ENCODE measurements around the gene FHIT.

The FHIT gene

DNA sequence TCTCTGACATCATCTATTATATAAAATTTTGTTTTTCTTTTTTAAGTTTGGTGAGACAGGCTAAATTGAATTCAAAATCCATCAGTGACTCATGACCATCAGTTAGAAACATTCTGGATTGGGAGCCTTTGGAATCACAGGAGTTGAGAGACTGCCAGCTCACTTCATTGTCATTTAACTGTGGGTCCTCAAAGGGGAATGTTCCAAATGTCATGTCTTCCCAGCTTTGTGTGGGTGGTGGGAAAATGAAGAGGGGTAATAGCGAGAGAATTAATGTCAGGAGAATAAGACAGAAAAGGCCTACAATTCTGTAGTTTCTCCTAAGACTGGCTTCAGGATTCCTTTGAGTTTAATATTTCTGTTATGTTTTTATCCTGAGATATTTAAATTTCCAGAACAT is 1051.9 kb downstream of the FHIT start:
- TF ChIP-seq, protein P1, sequence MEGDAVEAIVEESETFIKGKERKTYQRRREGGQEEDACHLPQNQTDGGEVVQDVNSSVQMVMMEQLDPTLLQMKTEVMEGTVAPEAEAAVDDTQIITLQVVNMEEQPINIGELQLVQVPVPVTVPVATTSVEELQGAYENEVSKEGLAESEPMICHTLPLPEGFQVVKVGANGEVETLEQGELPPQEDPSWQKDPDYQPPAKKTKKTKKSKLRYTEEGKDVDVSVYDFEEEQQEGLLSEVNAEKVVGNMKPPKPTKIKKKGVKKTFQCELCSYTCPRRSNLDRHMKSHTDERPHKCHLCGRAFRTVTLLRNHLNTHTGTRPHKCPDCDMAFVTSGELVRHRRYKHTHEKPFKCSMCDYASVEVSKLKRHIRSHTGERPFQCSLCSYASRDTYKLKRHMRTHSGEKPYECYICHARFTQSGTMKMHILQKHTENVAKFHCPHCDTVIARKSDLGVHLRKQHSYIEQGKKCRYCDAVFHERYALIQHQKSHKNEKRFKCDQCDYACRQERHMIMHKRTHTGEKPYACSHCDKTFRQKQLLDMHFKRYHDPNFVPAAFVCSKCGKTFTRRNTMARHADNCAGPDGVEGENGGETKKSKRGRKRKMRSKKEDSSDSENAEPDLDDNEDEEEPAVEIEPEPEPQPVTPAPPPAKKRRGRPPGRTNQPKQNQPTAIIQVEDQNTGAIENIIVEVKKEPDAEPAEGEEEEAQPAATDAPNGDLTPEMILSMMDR (IDR thresholded peaks at IDR 0.05; ENCODE audit: insufficient read depth, missing control alignments) = no peak
- FAIRE-seq (no peak), DNase-seq (ENCODE audit: insufficient read length, low spot score) (no peak)

DNA sequence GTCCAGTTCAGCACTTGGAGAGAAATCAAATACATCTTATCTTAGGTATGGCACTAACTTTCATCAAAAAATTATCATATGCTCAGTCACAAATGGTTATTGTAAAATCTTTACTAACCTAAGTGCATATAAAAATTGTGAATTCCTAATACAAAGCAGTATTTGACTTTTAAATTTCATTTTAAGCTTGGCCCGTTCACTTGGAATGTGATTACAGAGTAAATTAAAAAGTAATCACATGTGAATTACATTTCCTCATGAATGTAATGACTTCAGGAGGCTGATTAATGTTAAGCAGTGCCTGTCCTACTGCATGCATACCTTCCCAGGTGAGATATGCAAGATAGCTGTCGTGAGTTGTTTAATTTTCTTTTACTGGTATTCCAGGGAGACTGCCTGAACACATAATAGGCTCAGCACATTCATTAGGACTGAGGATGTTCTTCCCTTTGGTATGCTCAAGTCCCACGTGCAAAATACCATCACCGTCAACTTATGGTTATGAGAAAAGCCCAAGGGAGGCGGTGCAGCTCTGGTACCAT is 1053.0 kb downstream of the FHIT start:
- FAIRE-seq = no peak
- TF ChIP-seq, protein P1 (IDR thresholded peaks at IDR 0.05; ENCODE audit: insufficient read depth, missing control alignments) = no peak
- DNase-seq (ENCODE audit: insufficient read length, low spot score) = no peak

DNA sequence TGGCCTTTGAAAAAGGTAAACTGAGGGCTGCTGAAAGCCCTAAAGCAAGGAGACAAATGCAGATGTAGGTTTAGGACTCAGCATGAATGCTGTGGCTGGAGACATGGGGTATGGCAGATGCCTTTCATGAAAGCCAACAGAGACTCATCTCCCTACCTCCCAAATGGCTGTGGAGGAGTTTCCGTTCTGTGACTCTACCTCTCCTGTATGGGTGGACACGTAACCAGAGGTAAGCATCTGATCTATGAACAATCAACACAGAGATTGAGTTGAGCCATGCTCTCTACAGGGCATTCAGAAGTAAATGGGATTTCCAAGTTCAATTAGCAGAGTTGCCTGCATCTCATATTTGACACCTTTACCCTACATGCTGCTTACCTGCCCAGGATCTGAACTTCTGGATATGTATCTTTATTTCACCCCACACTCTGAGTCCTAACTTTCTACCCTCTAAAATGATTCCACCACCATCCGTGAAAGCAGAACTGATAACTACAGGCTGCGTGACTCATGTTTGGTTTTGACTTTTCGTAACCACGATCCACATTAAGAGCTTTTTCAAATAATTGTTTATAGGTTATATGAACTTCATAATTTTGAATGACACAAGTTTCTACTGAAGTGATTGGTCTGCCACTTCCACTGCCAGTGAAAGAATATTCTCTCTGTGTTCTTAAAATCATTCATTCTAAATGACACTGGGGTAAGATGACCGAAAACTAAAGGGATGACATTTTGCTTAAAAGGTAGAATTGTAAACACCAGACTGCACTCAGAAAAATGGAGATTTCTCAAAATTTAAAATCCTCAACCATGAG is 1058.7 kb downstream of the FHIT start:
- TF ChIP-seq, protein P1 (IDR thresholded peaks at IDR 0.05; ENCODE audit: insufficient read depth, missing control alignments) = no peak
- FAIRE-seq = no peak
- DNase-seq (ENCODE audit: insufficient read length, low spot score) = no peak

DNA sequence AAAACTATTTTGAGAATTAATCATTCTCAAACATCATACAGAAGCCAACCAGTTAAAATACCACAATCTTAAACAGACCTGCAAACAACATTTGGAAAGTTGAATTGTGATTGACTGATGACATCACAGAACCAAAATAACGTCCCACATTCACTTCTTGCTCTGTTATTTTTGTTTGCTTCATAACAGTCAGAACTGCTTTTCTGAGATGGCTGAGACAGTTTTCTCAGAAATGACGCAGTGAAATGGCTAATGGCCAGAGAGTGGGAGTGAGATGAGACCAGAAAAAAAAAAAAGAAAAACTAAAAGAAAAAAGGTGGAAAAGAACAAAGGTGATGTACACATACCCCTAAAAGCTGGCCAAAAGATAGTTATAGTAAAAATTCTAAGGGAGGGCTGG is 1061.2 kb downstream of the FHIT start:
- TF ChIP-seq, protein P1 (IDR thresholded peaks at IDR 0.05; ENCODE audit: insufficient read depth, missing control alignments) = no peak
- DNase-seq (ENCODE audit: insufficient read length, low spot score) (no peak), FAIRE-seq (no peak)

DNA sequence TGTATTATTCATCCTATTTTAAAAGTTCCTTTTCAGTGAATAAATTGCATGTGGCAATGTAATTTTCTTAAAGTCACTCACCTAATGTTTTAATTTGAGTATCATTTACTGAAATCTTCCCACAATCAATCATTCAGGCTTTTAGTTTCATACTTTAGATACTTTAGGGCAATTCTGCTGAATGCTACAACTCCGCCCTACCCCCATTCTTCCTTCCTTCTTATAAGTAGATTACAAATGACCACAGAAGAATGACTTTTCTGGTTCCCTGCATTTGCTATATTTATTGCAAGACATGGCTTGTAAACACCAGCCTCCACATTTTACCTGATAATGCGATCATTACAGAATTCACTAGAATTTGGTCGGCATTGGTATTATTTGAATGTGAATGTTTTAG is 1061.9 kb downstream of the FHIT start:
- no peak for DNase-seq (ENCODE audit: insufficient read length, low spot score)
- no peak for FAIRE-seq
- TF ChIP-seq, protein P1 (IDR thresholded peaks at IDR 0.05; ENCODE audit: insufficient read depth, missing control alignments) = no peak

DNA sequence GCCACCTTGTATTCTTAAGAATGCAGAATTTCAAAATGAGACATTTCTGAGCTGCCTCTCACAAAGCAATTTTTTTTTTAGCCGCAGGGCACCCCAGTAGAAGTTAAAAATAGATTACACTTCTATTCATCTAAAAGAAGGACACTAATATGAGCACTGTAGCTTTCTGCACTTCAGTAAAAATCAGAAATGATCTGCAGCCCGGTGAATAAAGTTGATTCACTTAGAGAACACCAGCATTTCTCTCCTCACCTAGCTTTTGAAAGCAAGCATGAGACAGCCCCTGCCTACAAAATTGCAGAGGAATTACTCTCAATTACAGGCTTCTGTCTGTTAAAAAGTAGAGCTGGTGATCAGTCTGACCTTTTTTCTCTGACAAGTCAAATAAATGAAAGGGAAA is 1062.4 kb downstream of the FHIT start:
- FAIRE-seq (no peak), DNase-seq (ENCODE audit: insufficient read length, low spot score) (no peak)
- TF ChIP-seq, protein P1 (IDR thresholded peaks at IDR 0.05; ENCODE audit: insufficient read depth, missing control alignments) = no peak

DNA sequence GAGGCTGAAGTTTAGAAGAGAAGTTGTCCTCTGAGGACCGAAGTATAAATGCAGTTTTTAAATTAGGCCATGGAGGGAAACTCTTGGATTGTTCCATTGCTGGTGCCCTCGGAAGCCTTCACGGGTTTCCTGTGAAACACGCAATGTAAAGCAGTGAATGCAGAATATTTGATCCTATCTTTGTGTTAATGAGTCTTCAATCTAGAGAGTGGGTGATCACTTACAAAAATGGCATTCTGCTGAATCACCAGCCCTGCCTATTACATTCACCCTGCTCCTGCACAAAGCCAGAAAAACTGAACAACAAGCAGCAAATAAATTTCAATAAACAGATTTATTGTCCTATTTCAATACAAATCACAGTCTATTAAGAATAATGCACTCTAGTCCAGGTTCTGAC is 1063.9 kb downstream of the FHIT start:
- no peak for FAIRE-seq
- TF ChIP-seq, protein P1 (IDR thresholded peaks at IDR 0.05; ENCODE audit: insufficient read depth, missing control alignments) = no peak
- DNase-seq (ENCODE audit: insufficient read length, low spot score) = no peak

Data from D721Med (cell line).